ENCODE measurements around the gene NUDT4. TPM values are rescaled to one million over a fixed set of nuclear protein-coding genes. Genes with fewer than 3 reads are reported as not detected.

Gene NUDT4
- total and polyA plus RNA-seq, 2 of the 13 experiments (the other 11 are each of a cell fraction or from before 2014, with no cell fraction given) = 37.3 to 70.1 TPM

GRCh38 chr12:93377252-93378195 lies at the start of gene NUDT4 (continued):
- no peak for TF ChIP-seq FOXP4 (CRISPR knock-in tag; IDR thresholded peaks at IDR 0.05)
- peak; percentile 83; the same call in 1 of the 2 replicates for TF ChIP-seq ZNF572 (CRISPR knock-in tag; IDR thresholded peaks at IDR 0.05)
- TF ChIP-seq ZNF333 (CRISPR knock-in tag; IDR thresholded peaks at IDR 0.05; ENCODE audit: borderline replicate concordance) = no peak
- no peak for TF ChIP-seq ZNF629 (CRISPR knock-in tag; conservative IDR thresholded peaks at IDR 0.05)
- peak; percentile 54 for TF ChIP-seq HNRNPLL (IDR thresholded peaks at IDR 0.05; ENCODE audit: low read depth, low read length, poor library complexity, severe bottlenecking)
- no peak for TF ChIP-seq ATF3 (CRISPR knock-in tag; IDR thresholded peaks at IDR 0.05)
- no peak for TF ChIP-seq ZMAT3 (CRISPR knock-in tag; conservative IDR thresholded peaks at IDR 0.05)
- no peak for TF ChIP-seq ZNF577 (CRISPR knock-in tag; IDR thresholded peaks at IDR 0.05; ENCODE audit: borderline replicate concordance, low read depth)
- TF ChIP-seq CERS6 (CRISPR knock-in tag; IDR thresholded peaks at IDR 0.05) = no peak
- peak; percentile 67; the same call in 1 of the 2 replicates for TF ChIP-seq NKX3-1 (CRISPR knock-in tag; IDR thresholded peaks at IDR 0.05)
- peak; percentile 11; the same call in 1 of the 2 replicates for TF ChIP-seq HOXA5 (CRISPR knock-in tag; IDR thresholded peaks at IDR 0.05)
- no peak for TF ChIP-seq ZNF225 (CRISPR knock-in tag; IDR thresholded peaks at IDR 0.05)
- no peak for TF ChIP-seq HMG20A (CRISPR knock-in tag; IDR thresholded peaks at IDR 0.05; ENCODE audit: borderline replicate concordance)
- peak; percentile 78 for TF ChIP-seq AGO2 (optimal IDR thresholded peaks at IDR 0.05; ENCODE audit: low read depth, low read length)
- TF ChIP-seq RXRA (CRISPR knock-in tag; IDR thresholded peaks at IDR 0.05) = 0 out of 2 replicates have a peak, but pooled peaks have one; percentile 5
- TF ChIP-seq STAT6 (CRISPR knock-in tag; IDR thresholded peaks at IDR 0.05; ENCODE audit: borderline replicate concordance) = no peak
- no peak for TF ChIP-seq TBP (CRISPR knock-in tag; IDR thresholded peaks at IDR 0.05)
- TF ChIP-seq ZNF280D (CRISPR knock-in tag; IDR thresholded peaks at IDR 0.05) = no peak
- no peak for TF ChIP-seq ZNF264 (CRISPR knock-in tag; IDR thresholded peaks at IDR 0.05)
- peak; percentile 80 for TF ChIP-seq POLR2AphosphoS5 (IDR thresholded peaks at IDR 0.05; ENCODE audit: low read depth, low read length)

Measured in HepG2 (cell line).